NT2/D1 (cell line): ENCODE data around the gene GABPB1.

Experiments
- SUZ12 ChIP-seq: IDR thresholded peaks from 2 replicates; pipeline ENCODE4 v1.6.1; 2011; ENCODE audit not compliant: insufficient read length, insufficient read depth; ENCODE audit errors: extremely low read depth
- YY1 ChIP-seq: IDR thresholded peaks from 2 replicates; pipeline ENCODE4 v1.6.1; 2011; ENCODE audit not compliant: insufficient read length, insufficient read depth
- ZNF274 ChIP-seq: IDR thresholded peaks from 2 replicates; pipeline ENCODE4 v1.6.1; 2011; ENCODE audit warnings: mild to moderate bottlenecking, low read depth, low read length

- no peak for TF ChIP-seq ZNF274
- no peak for TF ChIP-seq SUZ12
- no peak for TF ChIP-seq YY1
These were observed 116.7 kb downstream of the GABPB1 start for GRCh38 chr15:50238255-50238654.
